Loucy (cell line): ENCODE data around the gene ASIP.

Source experiments
- H2AFZ ChIP-seq: fragments of 200-600 bp; sonication (generic); 2 replicates; pipeline ENCODE4 v1.6.0; 2016; ENCODE audit warnings: antibody characterized with exemption, mild to moderate bottlenecking, low read length, moderate library complexity
- H3F3A ChIP-seq: fragments of 200-600 bp; 2 replicates; pipeline ENCODE4 v1.6.0; 2016; ENCODE audit warnings: antibody characterized with exemption, low read depth, mild to moderate bottlenecking
- H3K27me3 ChIP-seq: fragments of 200-600 bp; sonication (generic); 2 replicates; pipeline ENCODE4 v1.6.1; 2014; ENCODE audit warnings: low read length, mild to moderate bottlenecking; ENCODE audit not compliant: insufficient read depth, poor library complexity, severe bottlenecking
- H3K36me3 ChIP-seq: fragments of 200-600 bp; sonication (generic); 2 replicates; pipeline ENCODE4 v1.6.1; 2016; ENCODE audit warnings: low read length; ENCODE audit not compliant: insufficient read depth
- H3K4me1 ChIP-seq: fragments of 200-600 bp; sonication (generic); 2 replicates; pipeline ENCODE4 v1.5.1; 2014; ENCODE audit warnings: low read length, mild to moderate bottlenecking; ENCODE audit not compliant: insufficient read depth, poor library complexity, severe bottlenecking
- H3K4me2 ChIP-seq: fragments of 200-600 bp; sonication (generic); 2 replicates; pipeline ENCODE4 v1.6.0; 2014; ENCODE audit warnings: antibody characterized with exemption, low read length, low read depth, mild to moderate bottlenecking; ENCODE audit not compliant: poor library complexity, severe bottlenecking
- H3K4me3 ChIP-seq: fragments of 200-600 bp; sonication (generic); 2 replicates; pipeline ENCODE4 v1.5.1; 2014; ENCODE audit warnings: low read length, mild to moderate bottlenecking, mixed read lengths; ENCODE audit not compliant: poor library complexity, severe bottlenecking
- H3K79me2 ChIP-seq: fragments of 200-600 bp; sonication (generic); 2 replicates; pipeline ENCODE4 v1.6.1; 2014; ENCODE audit warnings: low read length; ENCODE audit not compliant: insufficient read depth
- H3K9ac ChIP-seq: fragments of 200-600 bp; sonication (generic); 2 replicates; pipeline ENCODE4 v1.6.0; 2014; ENCODE audit warnings: mild to moderate bottlenecking, low read depth, low read length, moderate library complexity; ENCODE audit not compliant: poor library complexity, severe bottlenecking
- H3K9me2 ChIP-seq: fragments of 200-600 bp; sonication (generic); replicated peaks from 2 replicates; pipeline ENCODE4 v1.6.1; 2016; ENCODE audit warnings: low read depth, low read length, mixed read lengths
- H3K9me3 ChIP-seq: fragments of 200-600 bp; sonication (generic); 2 replicates; pipeline ENCODE4 v1.6.1; 2014; ENCODE audit warnings: mild to moderate bottlenecking, antibody characterized with exemption, low read length, low read depth; ENCODE audit not compliant: insufficient read depth
- H4K20me1 ChIP-seq: fragments of 200-600 bp; sonication (generic); 2 replicates; pipeline ENCODE4 v1.6.0; 2014; ENCODE audit warnings: antibody characterized with exemption, low read length, mild to moderate bottlenecking; ENCODE audit not compliant: insufficient read depth, poor library complexity, severe bottlenecking
- CTCF ChIP-seq: fragments of 200-600 bp; sonication (generic); conservative IDR thresholded peaks from 2 replicates; pipeline ENCODE4 v1.5.1; 2014; ENCODE audit warnings: mild to moderate bottlenecking, antibody characterized with exemption, low read length
- EZH2phosphoT487 ChIP-seq: fragments of 200-600 bp; IDR thresholded peaks from 2 replicates; pipeline ENCODE4 v1.6.1; 2018; ENCODE audit warnings: antibody characterized with exemption, mild to moderate bottlenecking, moderate library complexity, borderline replicate concordance

Gene ASIP

GRCh38 chr20:34246126-34246626 lies 5.0 kb downstream of the ASIP start:
- Histone ChIP-seq H3F3A (no peaks in the 10 kb centered on the region), H3K4me2 (no peak overlapping the region)

GRCh38 chr20:34249291-34249690 lies 8.1 kb downstream of the ASIP start:
- Histone ChIP-seq H3K79me2 (no peaks in the 10 kb centered on the region), H3K36me3 (no peaks in the 10 kb centered on the region), H4K20me1 (no peaks in the 10 kb centered on the region), H2AFZ (no peak overlapping the region), H3K4me2 (no peak overlapping the region), H3F3A (no peaks in the 10 kb centered on the region), H3K4me1 (peaks cover 6% of the 10 kb centered on the region), H3K4me3 (no peak overlapping the region), H3K9me2 (no peaks in the 10 kb centered on the region), H3K27me3 (no peaks in the 10 kb centered on the region), H3K9me3 (no peaks in the 10 kb centered on the region), H3K9ac (no peak overlapping the region)
- TF ChIP-seq CTCF: no peak
- no peak for TF ChIP-seq EZH2phosphoT487

More at GRCh38 chr20:34246126-34246626, 5.0 kb downstream of the ASIP start:
- Histone ChIP-seq H3K9me3 (no peaks in the 10 kb centered on the region), H2AFZ (no peak overlapping the region), H3K4me3 (no peak overlapping the region), H3K27me3 (no peaks in the 10 kb centered on the region), H3K9ac (no peak overlapping the region), H3K79me2 (no peaks in the 10 kb centered on the region), H3K36me3 (no peaks in the 10 kb centered on the region), H3K9me2 (no peaks in the 10 kb centered on the region), H4K20me1 (no peaks in the 10 kb centered on the region), H3K4me1 (peaks cover 6% of the 10 kb centered on the region)
- TF ChIP-seq CTCF (no peak), EZH2phosphoT487 (no peak)

DNA sequence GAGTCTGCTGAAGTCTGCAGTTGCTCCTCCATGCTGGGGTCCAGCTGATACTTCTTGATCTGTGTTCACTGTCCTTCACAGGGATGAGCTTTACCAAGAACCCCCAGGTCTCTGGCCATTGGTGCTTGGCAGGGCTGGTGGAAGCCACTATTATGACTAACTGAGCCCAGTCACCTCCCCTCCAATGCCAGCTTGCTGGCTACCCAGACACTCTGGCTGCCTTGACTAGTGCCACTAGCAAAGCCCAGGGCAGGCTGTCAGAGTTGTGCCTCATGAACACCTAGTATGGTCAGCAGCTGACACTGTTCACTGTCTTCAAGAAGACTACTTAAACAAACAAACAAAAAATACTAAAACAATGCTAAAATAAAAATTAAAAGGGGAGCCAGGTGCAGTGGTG lies 8.8 kb downstream of the ASIP start:
- H3K9me3 ChIP-seq: no peaks in the 10 kb centered on the region
- no peaks in the 10 kb centered on the region for H3K27me3 ChIP-seq
- H3K4me3 ChIP-seq: no peak overlapping the region
- no peak overlapping the region for H3K4me2 ChIP-seq
- no peaks in the 10 kb centered on the region for H3K36me3 ChIP-seq
- H4K20me1 ChIP-seq: no peaks in the 10 kb centered on the region
- H3F3A ChIP-seq: no peaks in the 10 kb centered on the region
- no peak overlapping the region for H3K9ac ChIP-seq
- no peak for TF ChIP-seq EZH2phosphoT487
- no peak for TF ChIP-seq CTCF
- H3K4me1 ChIP-seq: peaks cover 6% of the 10 kb centered on the region
- no peaks in the 10 kb centered on the region for H3K9me2 ChIP-seq
- no peak overlapping the region for H2AFZ ChIP-seq
- H3K79me2 ChIP-seq: no peaks in the 10 kb centered on the region
